WTC11 (cell line): Measurements from ENCODE around the gene ITGA3. TPM values are rescaled to one million over a fixed set of nuclear protein-coding genes. Genes with fewer than 3 reads are reported as not detected.
A peak's percentile ranks its signal among the peaks of the same experiment; 100 is the strongest.

Experiments
- ATAC-seq: fragments of 200-7000 bp; cut with Tn5 transposase; 2 replicates; pipeline ENCODE4 v1.10.0; 2021; ENCODE audit warnings: mild to moderate bottlenecking, moderate library complexity
- CTCF ChIA-PET: fragments of 300-600 bp; sonication (Branson Sonifier 250); formaldehyde crosslinking; loops from one replicate; lab custom pipeline; 2021; ENCODE audit warnings: antibody characterized with exemption; lab: Charles Lee
- POLR2A ChIA-PET: fragments of 350-600 bp; sonication (Branson Sonifier 250); formaldehyde crosslinking; loops from one replicate; lab custom pipeline; 2021; ENCODE audit warnings: antibody characterized with exemption; lab: Charles Lee
- DNase-seq: peaks from one replicate; pipeline ENCODE4 v3.0.0; 2021; ENCODE audit warnings: low spot score
- H3K27ac Mint-ChIP-seq: 2 replicates; pipeline ENCODE4 v1.8.0; 2021; ENCODE audit warnings: mixed read lengths
- H3K27me3 Mint-ChIP-seq: 2 replicates; pipeline ENCODE4 v1.8.0; 2021; ENCODE audit warnings: low read depth, mild to moderate bottlenecking, moderate library complexity, mixed read lengths
- H3K36me3 Mint-ChIP-seq: 2 replicates; pipeline ENCODE4 v1.8.0; 2021; ENCODE audit warnings: mixed read lengths
- H3K4me1 Mint-ChIP-seq: 2 replicates; pipeline ENCODE4 v1.8.0; 2022; ENCODE audit warnings: mixed read lengths
- H3K4me3 Mint-ChIP-seq: 2 replicates; pipeline ENCODE4 v1.8.0; 2021; ENCODE audit warnings: mild to moderate bottlenecking, moderate library complexity, mixed read lengths
- H3K9me3 Mint-ChIP-seq: 2 replicates; pipeline ENCODE4 v1.8.0; 2021; ENCODE audit warnings: mixed read lengths
- ESRRA ChIP-seq: sonication (generic); formaldehyde crosslinking; IDR thresholded peaks from 2 replicates; pipeline ENCODE4 v1.8.1; 2022; ENCODE audit warnings: mild to moderate bottlenecking, missing genetic modification reagents, borderline replicate concordance
- IRF2 ChIP-seq: sonication (generic); formaldehyde crosslinking; IDR thresholded peaks from 2 replicates; pipeline ENCODE4 v1.8.0; 2022; ENCODE audit warnings: low read depth, missing genetic modification reagents, borderline replicate concordance
- JAZF1 ChIP-seq: fragments of 250-450 bp; sonication (Bioruptor Pico); IDR thresholded peaks from 2 replicates; pipeline ENCODE4 v1.9.0; 2021; ENCODE audit warnings: moderate library complexity, mild to moderate bottlenecking, inconsistent platforms
- KAT7 ChIP-seq: sonication (generic); formaldehyde crosslinking; IDR thresholded peaks from 2 replicates; pipeline ENCODE4 v1.8.1; 2023; ENCODE audit warnings: missing genetic modification reagents, mild to moderate bottlenecking, borderline replicate concordance
- MYBL2 ChIP-seq: sonication (generic); formaldehyde crosslinking; IDR thresholded peaks from 2 replicates; pipeline ENCODE4 v1.8.1; 2023; ENCODE audit warnings: mild to moderate bottlenecking, moderate library complexity, missing genetic modification reagents
- NR3C1 ChIP-seq: sonication (generic); formaldehyde crosslinking; conservative IDR thresholded peaks from 2 replicates; pipeline ENCODE4 v1.8.1; 2023; ENCODE audit warnings: low read depth, mild to moderate bottlenecking, missing genetic modification reagents
- SMAD3 ChIP-seq: sonication (generic); formaldehyde crosslinking; IDR thresholded peaks from 2 replicates; pipeline ENCODE4 v1.8.0; 2022; ENCODE audit warnings: missing genetic modification reagents, mild to moderate bottlenecking, borderline replicate concordance
- SMAD4 ChIP-seq: sonication (generic); formaldehyde crosslinking; IDR thresholded peaks from 2 replicates; pipeline ENCODE4 v1.8.0; 2022; ENCODE audit warnings: mild to moderate bottlenecking, missing genetic modification reagents
- TEAD1 ChIP-seq: sonication (generic); formaldehyde crosslinking; IDR thresholded peaks from 2 replicates; pipeline ENCODE4 v1.8.0; 2022; ENCODE audit warnings: mild to moderate bottlenecking, missing genetic modification reagents
- TEAD4 ChIP-seq: sonication (generic); formaldehyde crosslinking; IDR thresholded peaks from 2 replicates; pipeline ENCODE4 v1.8.0; 2022; ENCODE audit warnings: mild to moderate bottlenecking, missing genetic modification reagents
- ZNF317 ChIP-seq: sonication (generic); formaldehyde crosslinking; IDR thresholded peaks from 2 replicates; pipeline ENCODE4 v1.8.1; 2023; ENCODE audit warnings: low read depth, mild to moderate bottlenecking, moderate library complexity, missing genetic modification reagents, borderline replicate concordance
- total RNA-seq: library from RNA; stranded (reverse); gene quantifications from 3 replicates; pipeline ENCODE4 v1.2.3, GENCODE V29; 2021
- TF ChIP-seq, protein P1 (sequence below): sonication (generic); formaldehyde crosslinking; IDR thresholded peaks from 2 replicates; pipeline ENCODE4 v1.8.1; 2022; ENCODE audit warnings: mild to moderate bottlenecking, missing genetic modification reagents, moderate library complexity, borderline replicate concordance
- TF ChIP-seq, protein P2 (sequence below): fragments of 200-600 bp; IDR thresholded peaks from 2 replicates; pipeline ENCODE4 v1.8.0; 2022; ENCODE audit warnings: antibody characterized with exemption
- TF ChIP-seq, protein P3 (sequence below): sonication (generic); formaldehyde crosslinking; IDR thresholded peaks from 2 replicates; pipeline ENCODE4 v1.8.0; 2022; ENCODE audit warnings: missing genetic modification reagents
- TF ChIP-seq, protein P4 (sequence below): sonication (generic); formaldehyde crosslinking; IDR thresholded peaks from 2 replicates; pipeline ENCODE4 v1.8.1; 2023; ENCODE audit warnings: mild to moderate bottlenecking, missing genetic modification reagents
- TF ChIP-seq, protein P5 (sequence below): sonication (generic); formaldehyde crosslinking; IDR thresholded peaks from 2 replicates; pipeline ENCODE4 v1.8.1; 2022; ENCODE audit warnings: low read depth, missing genetic modification reagents, borderline replicate concordance
- TF ChIP-seq, protein P6 (sequence below): sonication (generic); formaldehyde crosslinking; IDR thresholded peaks from 2 replicates; pipeline ENCODE4 v1.8.1; 2022; ENCODE audit warnings: mild to moderate bottlenecking, moderate library complexity, missing genetic modification reagents

ITGA3 gene
- total RNA-seq, 1 experiment from 2014 or later = 35.3 TPM

DNA sequence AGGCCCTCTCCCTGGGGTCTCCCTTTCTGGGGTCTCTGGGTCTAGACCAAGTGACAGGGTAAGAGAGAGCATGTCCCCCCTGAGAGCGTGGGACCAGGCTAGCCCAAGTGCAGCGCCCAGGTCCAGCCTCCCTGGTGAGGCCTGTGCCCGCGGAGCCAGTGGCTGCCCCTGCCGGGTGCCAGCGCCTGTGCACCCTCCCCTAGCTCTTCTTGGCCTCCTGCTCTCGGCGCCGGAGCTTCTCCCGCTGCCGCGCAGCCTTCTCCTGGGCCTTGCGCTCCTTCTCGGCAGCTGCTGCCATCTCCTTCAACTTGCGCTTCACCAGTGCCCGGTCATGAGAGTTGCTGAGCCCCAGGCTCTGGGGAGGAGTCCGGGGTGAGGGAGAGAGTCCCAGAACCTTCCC is 56.8 kb downstream of the ITGA3 start (continued):
- TF ChIP-seq NR3C1 (CRISPR knock-in tag) = no peak

DNA sequence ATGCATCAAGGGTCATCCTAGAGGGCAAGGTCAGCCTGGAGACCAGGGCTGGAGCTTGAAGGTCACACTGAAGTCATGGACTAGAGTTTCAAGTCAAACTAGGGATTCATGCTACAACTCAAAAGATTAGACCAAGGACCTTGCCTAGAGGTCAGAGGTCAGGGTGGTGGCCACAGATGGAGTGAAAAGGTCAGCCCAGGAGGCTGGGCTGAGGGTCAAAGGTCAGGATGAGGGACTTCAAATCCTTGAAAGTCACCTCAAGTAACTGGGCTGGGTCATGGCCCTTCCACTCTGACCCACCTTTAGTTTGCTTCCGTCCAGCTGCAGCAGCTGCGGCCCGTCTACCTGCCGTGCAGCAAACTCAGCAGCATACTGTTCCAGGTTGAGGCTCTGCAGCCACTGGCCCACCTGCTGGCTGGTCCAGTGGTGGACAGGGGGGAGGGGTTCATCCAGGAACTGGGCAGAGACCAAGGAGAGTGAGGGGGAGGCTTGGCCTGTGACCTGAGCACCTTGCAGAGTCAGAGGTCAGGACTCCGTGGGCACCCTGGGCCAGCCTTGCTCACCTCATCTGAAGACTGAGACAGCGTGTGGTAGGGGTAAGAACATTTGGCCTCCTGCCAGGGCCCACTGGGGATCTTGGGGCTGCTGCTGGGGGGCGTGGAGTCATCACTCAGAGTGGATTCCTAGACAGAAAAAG is 57.9 kb downstream of the ITGA3 start:
- CTCF ChIA-PET = interaction anchor here (1.1 to 8.4 kb wide), 15 partner anchors 10 to 184 kb away, joined by 3 to 118 read pairs (median 8); partner anchors contain the start of genes PDK2 and SAMD14
- H3K36me3 Mint-ChIP-seq = no peaks in the 10 kb centered on the region
- DNase-seq = no peak
- peaks cover 32% of the 10 kb centered on the region for H3K27me3 Mint-ChIP-seq
- ATAC-seq = no peak
- H3K27ac Mint-ChIP-seq = no peak overlapping the region
- H3K4me1 Mint-ChIP-seq = peaks cover 21% of the 10 kb centered on the region
- no peaks in the 10 kb centered on the region for H3K9me3 Mint-ChIP-seq
- POLR2A ChIA-PET = no interaction called here
- TF ChIP-seq ZNF317 (CRISPR knock-in tag) = no peak
- TF ChIP-seq, protein P1, sequence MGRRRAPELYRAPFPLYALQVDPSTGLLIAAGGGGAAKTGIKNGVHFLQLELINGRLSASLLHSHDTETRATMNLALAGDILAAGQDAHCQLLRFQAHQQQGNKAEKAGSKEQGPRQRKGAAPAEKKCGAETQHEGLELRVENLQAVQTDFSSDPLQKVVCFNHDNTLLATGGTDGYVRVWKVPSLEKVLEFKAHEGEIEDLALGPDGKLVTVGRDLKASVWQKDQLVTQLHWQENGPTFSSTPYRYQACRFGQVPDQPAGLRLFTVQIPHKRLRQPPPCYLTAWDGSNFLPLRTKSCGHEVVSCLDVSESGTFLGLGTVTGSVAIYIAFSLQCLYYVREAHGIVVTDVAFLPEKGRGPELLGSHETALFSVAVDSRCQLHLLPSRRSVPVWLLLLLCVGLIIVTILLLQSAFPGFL = 0 out of 2 replicates have a peak, but pooled peaks have one; percentile 37
- H3K4me3 Mint-ChIP-seq = no peak overlapping the region

DNA sequence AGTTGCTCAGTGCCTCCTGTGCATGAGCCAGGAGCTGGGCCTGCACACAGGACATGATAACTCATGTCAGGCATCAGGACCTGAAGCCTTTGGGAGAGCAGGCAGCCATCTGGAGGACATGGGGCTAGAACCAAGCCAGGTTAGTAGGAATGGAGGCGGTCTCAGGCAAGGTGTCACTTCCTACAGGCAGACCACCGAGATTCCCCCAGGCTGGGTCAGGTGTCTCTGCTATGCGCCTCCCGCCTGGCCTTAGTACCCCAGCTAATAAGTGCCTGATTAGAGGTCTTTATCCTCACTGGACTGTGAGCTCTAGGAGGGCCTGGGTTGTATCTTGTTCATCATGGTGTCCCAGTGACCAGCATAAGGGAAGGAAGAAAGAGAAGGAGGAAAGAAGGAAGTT is 58.5 kb downstream of the ITGA3 start:
- ATAC-seq (no peak), DNase-seq (no peak)
- TF ChIP-seq JAZF1 (CRISPR knock-in tag) (no peak), NR3C1 (CRISPR knock-in tag) (no peak), MYBL2 (CRISPR knock-in tag) (no peak), TEAD4 (CRISPR knock-in tag) (no peak), TEAD1 (CRISPR knock-in tag) (no peak), KAT7 (CRISPR knock-in tag) (no peak), SMAD3 (no peak), SMAD4 (CRISPR knock-in tag) (no peak), IRF2 (CRISPR knock-in tag) (no peak), ESRRA (CRISPR knock-in tag) (no peak)
- TF ChIP-seq, protein P2, sequence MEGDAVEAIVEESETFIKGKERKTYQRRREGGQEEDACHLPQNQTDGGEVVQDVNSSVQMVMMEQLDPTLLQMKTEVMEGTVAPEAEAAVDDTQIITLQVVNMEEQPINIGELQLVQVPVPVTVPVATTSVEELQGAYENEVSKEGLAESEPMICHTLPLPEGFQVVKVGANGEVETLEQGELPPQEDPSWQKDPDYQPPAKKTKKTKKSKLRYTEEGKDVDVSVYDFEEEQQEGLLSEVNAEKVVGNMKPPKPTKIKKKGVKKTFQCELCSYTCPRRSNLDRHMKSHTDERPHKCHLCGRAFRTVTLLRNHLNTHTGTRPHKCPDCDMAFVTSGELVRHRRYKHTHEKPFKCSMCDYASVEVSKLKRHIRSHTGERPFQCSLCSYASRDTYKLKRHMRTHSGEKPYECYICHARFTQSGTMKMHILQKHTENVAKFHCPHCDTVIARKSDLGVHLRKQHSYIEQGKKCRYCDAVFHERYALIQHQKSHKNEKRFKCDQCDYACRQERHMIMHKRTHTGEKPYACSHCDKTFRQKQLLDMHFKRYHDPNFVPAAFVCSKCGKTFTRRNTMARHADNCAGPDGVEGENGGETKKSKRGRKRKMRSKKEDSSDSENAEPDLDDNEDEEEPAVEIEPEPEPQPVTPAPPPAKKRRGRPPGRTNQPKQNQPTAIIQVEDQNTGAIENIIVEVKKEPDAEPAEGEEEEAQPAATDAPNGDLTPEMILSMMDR = no peak
- TF ChIP-seq, protein P3, sequence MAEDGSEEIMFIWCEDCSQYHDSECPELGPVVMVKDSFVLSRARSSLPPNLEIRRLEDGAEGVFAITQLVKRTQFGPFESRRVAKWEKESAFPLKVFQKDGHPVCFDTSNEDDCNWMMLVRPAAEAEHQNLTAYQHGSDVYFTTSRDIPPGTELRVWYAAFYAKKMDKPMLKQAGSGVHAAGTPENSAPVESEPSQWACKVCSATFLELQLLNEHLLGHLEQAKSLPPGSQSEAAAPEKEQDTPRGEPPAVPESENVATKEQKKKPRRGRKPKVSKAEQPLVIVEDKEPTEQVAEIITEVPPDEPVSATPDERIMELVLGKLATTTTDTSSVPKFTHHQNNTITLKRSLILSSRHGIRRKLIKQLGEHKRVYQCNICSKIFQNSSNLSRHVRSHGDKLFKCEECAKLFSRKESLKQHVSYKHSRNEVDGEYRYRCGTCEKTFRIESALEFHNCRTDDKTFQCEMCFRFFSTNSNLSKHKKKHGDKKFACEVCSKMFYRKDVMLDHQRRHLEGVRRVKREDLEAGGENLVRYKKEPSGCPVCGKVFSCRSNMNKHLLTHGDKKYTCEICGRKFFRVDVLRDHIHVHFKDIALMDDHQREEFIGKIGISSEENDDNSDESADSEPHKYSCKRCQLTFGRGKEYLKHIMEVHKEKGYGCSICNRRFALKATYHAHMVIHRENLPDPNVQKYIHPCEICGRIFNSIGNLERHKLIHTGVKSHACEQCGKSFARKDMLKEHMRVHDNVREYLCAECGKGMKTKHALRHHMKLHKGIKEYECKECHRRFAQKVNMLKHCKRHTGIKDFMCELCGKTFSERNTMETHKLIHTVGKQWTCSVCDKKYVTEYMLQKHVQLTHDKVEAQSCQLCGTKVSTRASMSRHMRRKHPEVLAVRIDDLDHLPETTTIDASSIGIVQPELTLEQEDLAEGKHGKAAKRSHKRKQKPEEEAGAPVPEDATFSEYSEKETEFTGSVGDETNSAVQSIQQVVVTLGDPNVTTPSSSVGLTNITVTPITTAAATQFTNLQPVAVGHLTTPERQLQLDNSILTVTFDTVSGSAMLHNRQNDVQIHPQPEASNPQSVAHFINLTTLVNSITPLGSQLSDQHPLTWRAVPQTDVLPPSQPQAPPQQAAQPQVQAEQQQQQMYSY (CRISPR knock-in tag) = no peak
- TF ChIP-seq, protein P4, sequence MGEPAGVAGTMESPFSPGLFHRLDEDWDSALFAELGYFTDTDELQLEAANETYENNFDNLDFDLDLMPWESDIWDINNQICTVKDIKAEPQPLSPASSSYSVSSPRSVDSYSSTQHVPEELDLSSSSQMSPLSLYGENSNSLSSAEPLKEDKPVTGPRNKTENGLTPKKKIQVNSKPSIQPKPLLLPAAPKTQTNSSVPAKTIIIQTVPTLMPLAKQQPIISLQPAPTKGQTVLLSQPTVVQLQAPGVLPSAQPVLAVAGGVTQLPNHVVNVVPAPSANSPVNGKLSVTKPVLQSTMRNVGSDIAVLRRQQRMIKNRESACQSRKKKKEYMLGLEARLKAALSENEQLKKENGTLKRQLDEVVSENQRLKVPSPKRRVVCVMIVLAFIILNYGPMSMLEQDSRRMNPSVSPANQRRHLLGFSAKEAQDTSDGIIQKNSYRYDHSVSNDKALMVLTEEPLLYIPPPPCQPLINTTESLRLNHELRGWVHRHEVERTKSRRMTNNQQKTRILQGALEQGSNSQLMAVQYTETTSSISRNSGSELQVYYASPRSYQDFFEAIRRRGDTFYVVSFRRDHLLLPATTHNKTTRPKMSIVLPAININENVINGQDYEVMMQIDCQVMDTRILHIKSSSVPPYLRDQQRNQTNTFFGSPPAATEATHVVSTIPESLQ (CRISPR knock-in tag) = no peak
- TF ChIP-seq, protein P5, sequence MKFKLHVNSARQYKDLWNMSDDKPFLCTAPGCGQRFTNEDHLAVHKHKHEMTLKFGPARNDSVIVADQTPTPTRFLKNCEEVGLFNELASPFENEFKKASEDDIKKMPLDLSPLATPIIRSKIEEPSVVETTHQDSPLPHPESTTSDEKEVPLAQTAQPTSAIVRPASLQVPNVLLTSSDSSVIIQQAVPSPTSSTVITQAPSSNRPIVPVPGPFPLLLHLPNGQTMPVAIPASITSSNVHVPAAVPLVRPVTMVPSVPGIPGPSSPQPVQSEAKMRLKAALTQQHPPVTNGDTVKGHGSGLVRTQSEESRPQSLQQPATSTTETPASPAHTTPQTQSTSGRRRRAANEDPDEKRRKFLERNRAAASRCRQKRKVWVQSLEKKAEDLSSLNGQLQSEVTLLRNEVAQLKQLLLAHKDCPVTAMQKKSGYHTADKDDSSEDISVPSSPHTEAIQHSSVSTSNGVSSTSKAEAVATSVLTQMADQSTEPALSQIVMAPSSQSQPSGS = no peak
- TF ChIP-seq, protein P6, sequence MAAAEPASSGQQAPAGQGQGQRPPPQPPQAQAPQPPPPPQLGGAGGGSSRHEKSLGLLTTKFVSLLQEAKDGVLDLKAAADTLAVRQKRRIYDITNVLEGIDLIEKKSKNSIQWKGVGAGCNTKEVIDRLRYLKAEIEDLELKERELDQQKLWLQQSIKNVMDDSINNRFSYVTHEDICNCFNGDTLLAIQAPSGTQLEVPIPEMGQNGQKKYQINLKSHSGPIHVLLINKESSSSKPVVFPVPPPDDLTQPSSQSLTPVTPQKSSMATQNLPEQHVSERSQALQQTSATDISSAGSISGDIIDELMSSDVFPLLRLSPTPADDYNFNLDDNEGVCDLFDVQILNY (CRISPR knock-in tag) = no peak
- H3K36me3 Mint-ChIP-seq = no peaks in the 10 kb centered on the region
- no peak overlapping the region for H3K27ac Mint-ChIP-seq
- H3K4me1 Mint-ChIP-seq = peaks cover 21% of the 10 kb centered on the region
- ChIA-PET CTCF (interaction anchor here (0.5 to 8.4 kb wide), 31 partner anchors 9 to 559 kb away, joined by 3 to 118 read pairs (median 5); partner anchors contain the start of genes COL1A1, PDK2, SAMD14 and TMEM92), POLR2A (interaction anchor here (1.3 kb wide), 1 partner anchor 20 kb away, joined by 3 read pairs; no protein-coding TSS in a partner anchor)
- H3K27me3 Mint-ChIP-seq = peaks cover 39% of the 10 kb centered on the region
- no peak overlapping the region for H3K4me3 Mint-ChIP-seq
- H3K9me3 Mint-ChIP-seq = no peaks in the 10 kb centered on the region
